Measurements from ENCODE around the gene SCGB1D4.

The SCGB1D4 gene

DNA sequence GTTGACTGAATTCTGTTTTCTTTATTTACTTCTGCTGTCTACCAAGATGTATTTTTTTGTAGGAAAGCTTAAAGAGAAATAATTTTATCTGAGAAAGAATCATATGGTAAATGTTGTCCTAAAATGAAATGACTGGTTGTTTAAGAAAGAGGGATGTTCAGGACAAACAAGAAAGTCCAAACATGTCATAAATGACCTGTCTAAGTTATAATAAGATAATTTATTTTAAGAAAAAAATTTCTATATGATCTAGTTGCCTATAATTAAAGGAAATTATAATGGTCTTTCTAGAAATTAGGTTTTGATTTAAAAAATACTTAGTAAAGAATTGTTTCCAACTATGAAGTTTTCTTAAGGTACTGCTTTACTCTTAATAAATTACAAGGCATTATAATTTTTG lies 18.4 kb downstream of the SCGB1D4 start:
- no peak for DNase-seq (ENCODE audit: extremely low read depth in 1 of 2, low read depth in 1 of 2)

DNA sequence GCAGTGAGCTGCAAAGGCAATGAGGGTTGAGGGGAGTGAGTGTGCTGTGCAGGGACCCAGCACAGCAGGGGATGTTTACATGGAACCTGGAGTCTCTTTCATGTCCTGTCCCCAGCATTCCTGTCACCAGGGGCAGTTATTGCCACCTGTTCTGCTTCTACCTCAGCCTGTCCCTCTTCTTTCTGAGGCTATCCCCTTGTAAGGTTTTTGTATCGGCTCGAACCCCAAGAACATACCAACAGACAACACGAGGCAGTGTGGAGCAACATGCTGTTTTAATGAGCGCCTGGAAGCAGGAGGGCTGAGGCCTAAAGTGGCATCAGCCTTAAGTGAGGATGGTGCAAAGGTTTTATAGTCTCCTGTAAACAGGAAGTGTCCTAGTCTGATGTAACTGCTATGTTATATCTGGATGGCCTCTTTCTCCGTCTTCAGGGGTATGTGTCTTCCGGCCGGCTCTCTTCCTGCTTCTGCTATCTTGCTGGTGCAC lies 25.0 kb downstream of the SCGB1D4 start:
- DNase-seq (ENCODE audit: extremely low read depth in 1 of 2, low read depth in 1 of 2), result no peak

DNA sequence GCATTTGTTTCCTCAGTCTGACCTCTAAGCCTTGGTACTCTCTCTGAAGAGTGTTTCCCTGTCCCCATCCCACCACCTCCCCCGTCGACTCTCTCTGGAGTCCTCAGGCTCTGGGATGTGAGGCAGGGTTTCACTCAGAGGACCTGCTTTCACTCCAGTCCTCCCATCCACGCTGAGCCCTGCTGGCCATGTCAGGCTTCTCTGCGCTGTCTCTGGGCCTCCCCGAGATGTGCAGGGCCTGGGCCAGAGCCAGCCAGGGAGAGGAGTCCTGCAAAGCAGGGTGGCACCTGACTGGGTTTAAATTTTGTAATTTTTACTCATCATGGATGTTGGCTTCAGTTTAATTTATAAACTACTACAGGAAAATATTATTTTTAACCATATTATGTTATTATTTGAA lies 25.6 kb downstream of the SCGB1D4 start:
- no peak for DNase-seq (ENCODE audit: extremely low read depth in 1 of 2, low read depth in 1 of 2)

DNA sequence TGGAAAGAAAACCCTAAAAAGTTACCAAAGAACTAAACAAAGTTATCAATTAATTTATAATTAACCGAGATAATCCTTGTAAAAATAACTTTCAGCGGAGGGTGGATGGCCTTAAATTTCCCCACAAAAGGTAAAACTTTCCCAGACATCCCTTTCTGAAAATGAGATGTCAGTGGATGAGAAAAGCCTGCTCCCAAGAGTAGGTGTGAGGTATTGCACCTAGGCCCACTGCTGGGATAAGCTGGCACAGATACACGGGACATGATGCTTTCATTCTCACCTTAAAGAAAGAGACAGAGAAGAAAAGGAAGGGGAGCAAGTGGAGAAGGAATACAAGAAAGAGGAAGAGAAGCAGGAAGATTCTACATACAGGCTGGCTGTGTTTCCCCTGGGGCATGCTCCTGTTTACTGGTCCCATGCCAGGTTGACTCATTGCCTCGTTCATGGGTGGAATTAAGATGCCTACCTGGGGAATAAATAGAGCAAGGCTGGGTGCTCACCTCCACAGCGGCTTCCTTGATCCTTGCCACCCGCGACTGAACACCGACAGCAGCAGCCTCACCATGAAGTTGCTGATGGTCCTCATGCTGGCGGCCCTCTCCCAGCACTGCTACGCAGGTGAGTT lies 29.1 kb downstream of the SCGB1D4 start, which contains the start of gene SCGB2A2:
SCGB2A2 (plus strand) TSS at position 505 of the 625 bp plus-strand sequence; CDS start at position 564, 59 bp downstream.
- no peak for DNase-seq (ENCODE audit: extremely low read depth in 1 of 2, low read depth in 1 of 2)

DNA sequence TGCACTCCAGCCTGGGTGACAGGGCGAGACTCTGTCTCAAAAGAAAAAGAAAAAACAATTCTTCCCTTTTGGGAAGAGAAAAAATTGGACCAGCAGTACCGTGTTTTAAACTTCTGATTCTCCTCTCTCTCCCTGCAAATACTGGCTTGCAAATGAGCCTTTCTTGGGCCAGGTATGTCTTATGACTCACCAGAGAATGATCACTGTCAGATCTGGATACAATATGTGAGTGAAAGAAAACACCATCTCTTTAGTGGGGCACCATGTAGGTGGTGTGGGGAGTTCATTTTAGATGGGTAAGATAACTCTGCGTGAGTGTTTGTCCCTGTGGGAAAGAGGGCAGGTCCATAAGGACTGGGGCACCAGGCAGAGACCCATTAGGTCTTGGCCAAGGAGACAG lies 31.3 kb downstream of the SCGB1D4 start:
- no peak for DNase-seq (ENCODE audit: extremely low read depth in 1 of 2, low read depth in 1 of 2)

DNA sequence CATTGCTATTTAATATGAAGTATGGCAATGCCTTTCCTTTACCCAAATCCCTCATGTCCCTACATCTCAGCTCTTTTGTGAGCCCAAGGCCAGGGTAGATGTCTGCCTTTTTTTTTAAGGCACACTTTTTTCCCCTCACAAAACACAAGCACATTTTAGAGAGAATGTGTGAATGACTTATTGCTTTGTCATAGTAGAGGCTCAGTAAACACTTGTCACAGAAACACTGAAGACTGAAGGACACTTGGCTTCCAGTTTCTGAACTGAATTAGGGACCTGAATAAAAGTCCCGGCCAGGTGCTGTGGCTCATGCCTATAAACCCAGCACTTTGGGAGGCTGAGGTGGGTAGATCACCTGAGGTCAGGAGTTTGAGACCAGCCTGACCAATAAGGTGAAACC lies 31.8 kb downstream of the SCGB1D4 start:
- no peak for DNase-seq (ENCODE audit: extremely low read depth in 1 of 2, low read depth in 1 of 2)

DNA sequence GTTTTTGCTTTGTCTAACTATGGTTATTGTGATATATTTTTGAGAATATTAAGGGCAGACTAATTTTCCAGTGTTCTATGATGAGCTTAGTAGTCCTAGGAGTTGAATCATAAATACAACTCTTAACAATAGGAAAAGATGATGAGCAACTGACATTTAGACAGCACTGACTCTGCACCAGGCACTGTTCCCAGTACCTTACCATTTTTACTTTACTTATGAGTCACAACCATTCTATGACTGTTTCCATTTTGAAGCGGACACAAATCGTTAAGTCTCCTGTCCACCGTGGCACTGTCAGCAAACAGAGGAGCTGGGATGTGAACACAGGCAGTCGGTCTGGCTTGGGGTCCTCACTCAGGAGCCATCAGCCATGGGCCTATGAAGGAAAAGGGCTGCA lies 32.3 kb downstream of the SCGB1D4 start:
- DNase-seq (ENCODE audit: extremely low read depth in 1 of 2, low read depth in 1 of 2), result no peak

DNA sequence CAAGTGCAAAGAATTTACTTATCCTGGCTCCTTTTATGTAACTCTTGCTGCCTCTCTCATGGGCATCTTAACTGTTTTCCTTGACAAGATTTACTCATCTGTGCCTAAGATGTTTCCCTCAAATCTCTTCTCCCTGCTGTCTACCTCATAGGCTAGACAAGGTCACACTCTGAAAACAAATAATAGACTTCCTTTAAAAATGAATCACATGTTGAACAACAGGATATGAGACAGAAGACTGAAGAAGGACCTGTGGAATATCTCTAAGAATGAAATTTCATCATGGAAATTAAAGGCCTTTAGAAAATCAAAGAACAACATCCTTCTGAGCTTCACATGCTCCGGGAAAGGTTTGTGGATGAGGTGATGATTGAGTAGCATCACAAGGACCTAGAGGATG lies 34.9 kb downstream of the SCGB1D4 start:
- no peak for DNase-seq (ENCODE audit: extremely low read depth in 1 of 2, low read depth in 1 of 2)

DNA sequence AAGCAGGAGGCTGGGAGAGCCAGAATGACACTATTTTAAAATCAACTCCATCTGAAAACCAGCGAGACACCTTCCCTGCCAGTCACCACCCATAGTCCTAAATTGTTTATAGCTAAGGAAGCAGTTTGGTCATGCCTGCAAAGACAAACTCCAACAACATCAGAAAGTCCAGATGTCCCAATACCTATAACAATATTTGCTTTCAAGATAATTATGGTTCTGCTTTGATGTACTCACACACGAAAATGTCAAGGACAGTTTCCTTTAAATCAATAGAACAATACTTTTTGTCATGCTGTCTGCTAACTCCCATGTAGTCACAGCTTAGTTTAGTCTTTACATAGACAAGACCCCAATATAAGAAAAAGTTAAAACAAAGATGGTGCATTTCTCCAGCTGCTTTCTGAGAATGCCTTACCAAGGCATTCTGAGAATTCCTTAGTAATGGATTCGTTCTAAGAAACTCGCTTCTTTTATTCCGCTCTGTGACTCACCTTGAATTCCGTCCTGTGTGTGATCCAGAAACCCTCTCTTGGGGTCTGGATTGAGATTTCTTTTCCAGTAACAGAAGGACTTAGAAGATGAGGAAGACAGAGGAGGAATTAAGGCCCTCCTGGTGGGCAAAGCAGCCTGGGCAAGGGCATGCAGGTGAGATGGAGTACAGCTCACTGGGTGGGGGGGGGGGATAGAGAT lies 38.5 kb downstream of the SCGB1D4 start:
- no peak for DNase-seq (ENCODE audit: extremely low read depth in 1 of 2, low read depth in 1 of 2)

DNA sequence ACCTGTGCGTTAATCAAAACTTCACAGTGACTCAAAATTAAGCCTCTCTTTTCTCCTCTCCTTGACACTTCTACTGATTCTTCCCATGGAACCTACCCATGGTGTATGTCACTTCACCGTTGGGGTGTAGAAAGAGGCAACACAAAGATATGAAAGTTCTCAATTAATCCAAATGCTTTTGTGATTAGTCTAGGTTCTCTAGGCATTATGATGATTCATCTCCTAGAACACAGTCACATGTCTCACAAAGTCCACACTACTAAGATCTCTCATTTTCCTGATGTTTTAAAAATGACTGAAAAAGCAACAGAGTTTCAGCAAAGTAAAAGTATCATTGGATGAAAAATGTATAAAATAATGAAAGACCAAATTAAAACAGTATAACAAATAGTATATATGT lies 42.6 kb downstream of the SCGB1D4 start:
- no peak for DNase-seq (ENCODE audit: extremely low read depth in 1 of 2, low read depth in 1 of 2)

DNA sequence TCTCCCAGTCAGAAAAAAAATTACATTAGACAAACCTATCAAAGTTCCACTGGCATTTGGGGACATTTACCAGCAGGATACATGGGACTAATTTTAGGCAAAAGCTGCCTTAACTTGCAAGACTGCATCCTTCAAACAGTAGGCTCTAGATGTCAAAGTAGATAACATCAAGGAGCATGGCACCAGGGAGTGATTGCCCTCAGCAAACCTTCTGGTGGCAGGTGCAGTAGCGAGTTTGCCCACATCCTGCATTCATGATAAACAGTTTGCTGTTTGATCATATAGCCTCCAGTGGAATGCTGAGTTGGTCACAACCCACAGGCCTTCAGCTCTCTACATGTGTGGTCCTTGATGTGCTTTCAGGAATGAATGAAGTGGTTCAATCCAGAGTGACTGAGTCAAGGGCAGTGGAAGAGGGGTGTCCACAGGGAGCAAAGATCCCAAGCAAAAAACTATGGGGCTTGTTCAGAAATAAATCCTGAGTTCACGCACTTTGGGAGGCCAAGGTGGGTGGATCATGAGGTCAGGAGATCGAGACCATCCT lies 44.8 kb downstream of the SCGB1D4 start:
- DNase-seq (ENCODE audit: extremely low read depth in 1 of 2, low read depth in 1 of 2), result no peak

DNA sequence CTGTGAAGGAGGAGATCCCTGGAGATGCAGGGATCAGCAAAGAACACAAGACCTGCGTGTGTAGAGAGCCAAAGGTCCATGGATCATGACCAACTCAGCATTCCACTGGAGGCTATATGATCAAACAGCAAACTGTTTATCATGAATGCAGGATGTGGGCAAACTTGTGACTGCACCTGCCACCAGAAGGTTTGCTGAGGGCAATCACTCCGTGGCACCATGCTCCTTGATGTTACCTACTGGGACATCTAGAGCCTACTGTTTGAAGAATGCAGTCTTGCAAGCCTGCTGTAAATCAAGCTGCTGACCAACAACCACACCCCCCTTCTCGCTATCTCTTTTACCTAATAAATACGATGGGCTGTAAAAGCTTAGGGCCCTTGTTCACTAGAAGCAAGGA lies 47.2 kb downstream of the SCGB1D4 start:
- no peak for DNase-seq (ENCODE audit: extremely low read depth in 1 of 2, low read depth in 1 of 2)

All from activated CD8-positive, alpha-beta memory T cell treated with anti-CD3 and anti-CD28 coated beads for 1 hour (primary cell).